NCI-H187 (cell line): ENCODE data around the gene MTR.
"Not testable (repeated sequence)": the region's sequence is repeated elsewhere in the genome, so short reads cannot be mapped to it uniquely, and the experiment has no call there.

Experiments used
- DNase-seq, 2 experiments: peaks; one replicate each; lab custom pipeline; 2025; lab: John Stamatoyannopoulos, UW

MTR gene

DNA sequence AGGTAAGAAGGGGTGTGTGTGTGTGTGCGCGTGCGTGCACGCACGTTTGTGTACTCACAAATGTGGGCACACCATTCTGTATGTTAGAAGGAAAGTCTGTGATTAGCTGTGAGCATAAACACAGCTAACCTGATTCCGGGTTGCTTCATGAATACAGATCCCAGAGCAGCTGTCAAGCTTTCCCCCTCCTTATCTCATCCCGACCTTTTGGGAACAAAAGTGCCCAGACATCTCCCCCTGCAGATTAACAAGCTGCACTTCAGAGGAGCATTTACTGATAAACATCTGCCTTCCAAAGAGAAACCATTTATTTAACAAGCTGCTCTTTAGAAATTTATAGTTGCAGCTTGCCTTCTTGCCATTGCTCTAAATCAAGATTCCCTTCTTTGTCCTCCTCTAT, 112.1 kb downstream of the MTR start:
- DNase-seq, result no peak

DNA sequence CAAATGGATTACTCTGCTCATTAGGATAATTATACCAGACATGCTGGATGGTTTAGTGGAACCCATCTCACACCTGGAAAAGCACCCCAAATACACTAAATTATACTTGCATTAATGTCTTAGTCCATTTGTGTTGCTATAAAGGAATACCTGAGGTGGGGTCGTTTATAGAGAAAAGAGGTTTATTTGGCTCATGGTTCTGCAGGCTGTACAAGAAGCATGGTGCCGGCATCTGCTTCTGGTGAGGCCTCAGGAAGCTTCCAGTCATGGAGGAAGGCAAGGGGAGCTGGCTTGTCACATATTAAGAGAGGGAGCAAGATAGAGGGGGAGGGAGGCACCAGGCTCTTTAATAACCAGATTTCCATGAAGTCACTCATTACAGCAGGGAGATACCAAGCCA, 113.6 kb downstream of the MTR start:
- DNase-seq, result no peak

DNA sequence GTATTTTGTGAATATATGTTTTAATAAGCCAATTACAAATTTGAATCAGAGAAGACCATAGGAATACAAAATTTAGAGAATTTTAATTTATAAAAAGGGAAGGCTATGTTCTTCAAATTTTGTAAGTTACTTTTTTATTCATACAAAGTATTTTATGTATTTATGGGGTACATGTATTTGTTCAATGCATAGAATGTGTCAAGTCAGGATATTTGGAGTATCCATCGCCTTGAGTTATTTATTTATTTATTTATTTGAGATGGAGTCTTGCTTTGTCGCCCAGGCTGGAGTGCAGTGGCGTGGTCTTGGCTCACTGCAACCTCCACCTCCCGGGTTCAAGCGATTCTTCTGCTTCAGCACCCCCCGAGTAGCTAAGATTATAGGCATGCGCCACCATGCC, 116.0 kb downstream of the MTR start:
- not testable (repeated sequence) for DNase-seq

DNA sequence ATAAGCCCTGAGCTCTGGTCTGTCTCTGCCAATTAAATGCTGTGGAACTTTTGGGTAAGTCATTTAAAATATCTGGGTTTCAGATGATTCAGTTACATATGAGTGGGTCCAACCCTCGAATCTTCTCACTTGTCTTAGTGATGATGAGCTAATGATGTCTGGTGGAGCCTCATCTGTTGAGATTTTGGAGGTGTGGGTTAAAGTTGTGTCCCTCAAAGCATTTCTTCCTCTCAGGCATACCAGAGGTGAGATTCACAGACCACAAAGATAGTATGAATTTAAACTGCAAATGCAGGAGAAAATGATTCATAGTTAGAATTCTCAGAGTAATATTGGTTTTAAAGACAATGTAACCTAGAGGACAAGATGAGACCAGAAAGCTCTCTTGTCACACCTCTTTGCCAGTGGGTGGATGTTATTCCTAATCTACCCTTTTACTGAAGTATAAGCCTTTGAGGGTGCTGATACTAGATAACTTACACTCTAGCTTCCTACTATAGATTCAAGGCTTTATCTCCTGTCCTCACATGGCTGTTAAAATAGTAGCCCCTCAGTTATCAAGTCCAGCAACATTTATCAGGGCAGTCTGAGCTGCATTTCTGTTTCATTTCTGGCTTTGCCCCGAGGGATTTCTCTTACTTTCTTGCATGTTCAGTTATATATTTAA, 118.4 kb downstream of the MTR start:
- no peak for DNase-seq

DNA sequence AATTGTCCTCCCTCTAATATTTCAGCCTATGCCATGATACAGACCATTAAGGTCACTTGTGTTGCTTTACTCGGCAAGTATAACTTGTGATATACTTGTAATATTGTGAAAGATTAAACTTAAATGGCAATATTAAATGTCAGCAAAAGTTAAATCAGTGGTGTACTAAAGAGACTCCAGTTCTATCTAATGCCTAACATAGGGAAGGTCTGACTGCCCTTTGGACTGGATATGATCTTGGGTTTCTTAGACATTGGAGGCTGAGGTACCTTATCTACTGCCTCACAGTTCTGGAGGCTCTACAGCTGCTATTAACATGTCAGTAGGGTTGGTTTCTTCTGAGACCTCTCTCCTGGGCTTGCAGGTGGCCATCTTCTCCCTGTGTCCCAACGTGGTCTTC, 119.3 kb downstream of the MTR start:
- DNase-seq, result no peak

DNA sequence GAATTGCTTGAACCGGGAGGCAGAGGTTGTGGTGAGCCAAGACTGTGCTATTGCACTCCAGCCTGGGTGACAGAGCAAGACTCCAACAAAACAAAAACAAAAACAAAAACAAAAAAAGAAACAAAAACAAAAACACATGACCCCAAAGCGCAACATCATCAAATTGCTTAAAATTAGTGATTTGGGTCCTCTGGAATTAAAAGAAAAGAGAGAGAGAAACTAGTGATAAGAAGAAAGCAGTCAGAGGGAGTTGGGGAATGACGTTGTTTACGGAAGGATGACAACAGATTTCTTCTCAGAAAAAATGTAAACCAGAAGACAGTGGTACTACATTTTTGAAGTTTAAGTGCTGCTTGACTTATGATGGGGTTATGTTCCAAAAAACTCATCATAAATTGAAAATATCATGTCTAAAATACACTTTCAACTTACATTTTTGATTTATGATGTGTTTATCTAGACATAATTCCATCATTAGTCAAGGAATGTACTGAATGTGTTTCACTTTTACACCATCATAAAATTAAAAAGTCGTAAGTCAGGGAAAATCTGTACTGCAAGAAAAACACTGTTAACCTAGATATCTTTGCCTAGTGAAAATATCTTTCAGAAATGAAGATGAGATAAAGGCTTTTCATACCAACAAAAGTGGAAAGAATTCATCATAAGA, 121.2 kb downstream of the MTR start:
- DNase-seq, result no peak

DNA sequence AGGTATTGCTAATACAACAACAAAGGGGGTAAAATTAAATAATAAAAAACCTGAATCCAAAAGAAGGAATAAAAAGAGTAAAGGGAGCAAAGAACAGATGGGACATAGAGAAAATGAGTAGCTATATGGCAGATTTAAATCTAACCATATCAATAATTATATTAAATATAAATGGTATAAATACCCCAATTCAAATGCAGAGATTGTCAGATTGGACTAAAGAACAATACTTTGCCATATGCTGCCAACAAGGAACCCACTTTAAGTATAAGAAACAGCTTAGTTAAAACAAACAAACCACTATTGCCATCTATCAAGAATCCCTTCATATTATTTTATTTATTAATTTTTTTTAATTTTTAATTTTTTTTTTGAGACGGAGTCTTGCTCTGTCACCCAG, 122.4 kb downstream of the MTR start:
- DNase-seq, result no peak

DNA sequence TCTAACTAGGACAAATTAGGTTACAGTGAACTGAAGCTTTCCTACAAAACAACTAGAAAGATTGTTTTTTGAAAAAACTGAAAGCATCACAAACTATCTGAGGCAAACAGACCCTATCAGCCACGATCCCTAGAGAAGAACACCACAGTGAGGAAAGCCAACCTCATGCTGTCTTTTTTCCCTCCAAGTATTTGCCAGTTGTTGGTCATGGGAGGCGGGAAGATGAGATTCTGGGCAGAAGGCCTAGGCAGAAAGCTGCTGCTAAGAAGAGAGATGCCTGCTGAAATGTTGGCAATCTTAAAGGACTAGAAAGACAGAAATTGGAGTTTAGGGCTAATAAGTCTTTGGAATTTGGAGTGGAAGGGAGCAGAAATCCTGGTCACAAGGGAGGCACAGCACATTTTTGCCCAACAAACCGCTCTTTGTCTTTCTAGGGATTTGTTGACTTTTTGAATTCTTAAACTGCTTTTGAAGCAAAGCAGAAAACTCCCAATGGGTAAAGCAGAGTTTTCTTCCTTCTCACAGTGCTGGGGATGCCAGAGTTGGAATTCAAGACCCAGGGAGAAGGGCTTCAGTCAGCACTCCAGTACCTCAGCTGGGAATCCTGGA, 125.3 kb downstream of the MTR start:
- no peak for DNase-seq

DNA sequence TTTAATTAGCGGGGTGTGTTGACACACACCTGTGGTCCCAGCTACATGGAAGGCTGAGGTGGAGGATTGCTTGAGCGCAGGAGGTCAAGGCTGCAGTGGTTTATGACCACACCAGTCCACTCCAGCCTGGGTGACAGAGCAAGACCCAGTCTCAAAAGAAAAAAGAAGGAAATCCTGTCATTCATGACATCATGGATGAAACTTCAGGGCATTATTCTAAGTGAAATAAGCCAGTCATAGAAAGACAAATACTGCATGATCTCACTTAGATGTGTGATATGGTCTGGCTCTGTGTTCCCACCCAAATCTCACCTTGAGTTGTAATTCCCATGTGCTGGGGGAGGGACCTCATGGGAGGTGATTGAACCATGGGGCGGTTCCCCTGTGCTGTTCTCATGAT, 126.5 kb downstream of the MTR start:
- no peak for DNase-seq

DNA sequence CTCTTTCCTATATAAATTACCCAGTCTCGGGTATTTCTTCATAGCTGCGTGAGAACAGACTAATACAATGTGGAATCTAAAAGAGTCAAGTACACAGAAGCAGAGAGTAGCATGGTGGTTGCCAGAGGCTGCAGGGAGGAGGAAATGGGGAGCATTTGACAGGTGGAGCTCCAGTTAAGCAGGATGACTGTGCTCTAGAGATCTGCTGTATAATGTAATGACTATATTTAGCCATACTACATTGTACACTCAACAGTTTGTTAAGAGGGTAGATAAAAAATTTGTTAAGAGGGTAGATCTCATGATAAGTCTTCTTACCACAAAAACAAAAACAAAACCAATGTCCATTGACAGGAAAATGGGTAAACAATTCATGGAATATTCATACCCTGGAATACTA, 127.1 kb downstream of the MTR start:
- no peak for DNase-seq

DNA sequence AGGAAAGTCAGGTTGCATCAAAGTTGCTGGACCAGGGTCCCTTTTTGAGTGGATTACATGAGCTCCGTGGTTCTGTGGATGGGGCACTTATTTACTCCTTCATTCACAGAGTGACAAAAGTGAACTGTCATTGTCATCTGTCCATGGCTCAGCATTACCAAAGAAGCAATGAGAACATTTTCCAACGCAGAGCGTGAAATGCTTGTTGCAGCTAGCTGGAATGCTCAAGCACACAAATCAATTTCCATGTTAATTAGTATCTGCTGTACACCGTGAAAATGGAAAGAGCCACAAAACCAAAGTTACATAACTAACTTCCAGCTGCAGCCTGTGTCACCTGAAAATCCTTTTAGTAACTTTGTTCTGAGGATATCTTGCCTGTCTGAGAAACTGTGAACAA, 130.3 kb downstream of the MTR start:
- DNase-seq, result no peak

DNA sequence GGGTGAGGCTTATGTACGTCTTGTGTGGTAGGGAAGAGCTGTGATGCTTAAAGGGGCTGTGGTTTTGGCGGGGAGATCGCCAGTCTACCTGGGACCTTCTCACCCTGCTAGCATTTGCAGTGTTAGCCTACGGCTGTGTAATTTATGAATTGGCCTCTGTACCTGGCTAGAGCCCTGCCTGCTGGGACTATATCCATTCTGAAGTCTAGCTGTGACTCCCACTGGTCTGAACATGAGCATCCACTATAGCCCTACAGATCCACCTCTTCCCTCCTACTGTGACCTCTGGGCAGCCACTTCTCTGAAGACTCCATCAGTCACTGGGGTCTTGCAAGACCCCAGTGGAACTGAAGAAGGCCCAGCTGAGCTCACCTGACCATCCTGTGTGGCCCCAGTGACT, 135.4 kb downstream of the MTR start:
- DNase-seq, result no peak

DNA sequence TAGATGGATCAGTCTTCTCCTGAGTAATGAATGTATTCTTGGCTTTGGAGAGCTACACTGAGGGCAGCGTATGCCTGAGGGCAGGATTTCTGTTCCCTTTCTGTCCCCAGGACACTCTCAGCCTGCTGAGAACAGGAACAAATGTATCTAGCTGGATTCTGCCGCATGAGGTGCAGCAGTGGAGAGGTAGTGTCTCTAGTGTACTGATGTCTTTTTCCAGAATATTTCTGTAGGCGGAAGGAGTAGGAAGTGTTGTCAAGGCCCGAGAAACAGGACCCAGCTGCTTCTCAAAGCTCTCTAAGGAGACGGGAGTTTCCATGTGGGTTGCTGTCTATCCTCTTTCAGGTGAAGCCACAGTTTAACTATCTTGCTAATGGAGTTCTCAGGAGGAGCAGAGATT, 143.7 kb downstream of the MTR start:
- DNase-seq, result no peak

DNA sequence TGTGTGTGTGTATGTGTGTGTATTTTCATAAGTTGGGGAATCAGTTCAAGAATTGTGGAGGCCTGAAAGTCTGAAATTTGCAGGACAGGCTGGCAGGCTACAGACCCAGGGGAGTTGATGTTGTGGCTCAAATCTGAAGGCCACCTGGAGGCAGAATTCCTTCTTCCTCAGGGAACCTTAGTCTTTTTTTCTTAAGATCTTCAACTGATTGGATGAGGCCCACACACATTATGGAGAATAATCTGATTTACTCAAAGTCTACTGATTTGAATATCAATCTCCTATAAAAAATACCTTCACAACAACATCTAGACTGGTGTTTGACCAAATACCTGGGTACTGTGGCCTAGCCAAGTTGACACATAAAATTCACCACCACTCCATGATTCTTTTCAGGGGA, 147.3 kb downstream of the MTR start:
- DNase-seq, result no peak

DNA sequence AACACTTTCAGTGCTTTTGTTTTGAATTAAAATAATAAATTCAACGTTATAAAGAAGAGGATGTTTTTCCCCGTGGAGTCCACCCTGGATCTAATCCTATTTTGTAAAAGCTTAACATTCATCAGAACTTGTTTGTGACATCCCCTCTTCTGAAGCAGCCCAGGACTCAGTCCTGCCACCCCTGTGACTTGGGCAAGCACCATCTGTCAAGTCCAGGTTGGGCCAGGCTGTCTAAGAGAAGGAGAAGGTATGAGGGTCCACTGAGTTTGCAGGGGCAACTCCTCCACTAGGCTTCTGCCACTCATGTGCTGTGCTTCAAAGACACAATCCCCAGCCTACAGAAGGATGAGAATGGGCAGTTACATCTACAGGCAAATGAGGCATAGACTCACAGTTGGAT, 149.5 kb downstream of the MTR start:
- no peak for DNase-seq

DNA sequence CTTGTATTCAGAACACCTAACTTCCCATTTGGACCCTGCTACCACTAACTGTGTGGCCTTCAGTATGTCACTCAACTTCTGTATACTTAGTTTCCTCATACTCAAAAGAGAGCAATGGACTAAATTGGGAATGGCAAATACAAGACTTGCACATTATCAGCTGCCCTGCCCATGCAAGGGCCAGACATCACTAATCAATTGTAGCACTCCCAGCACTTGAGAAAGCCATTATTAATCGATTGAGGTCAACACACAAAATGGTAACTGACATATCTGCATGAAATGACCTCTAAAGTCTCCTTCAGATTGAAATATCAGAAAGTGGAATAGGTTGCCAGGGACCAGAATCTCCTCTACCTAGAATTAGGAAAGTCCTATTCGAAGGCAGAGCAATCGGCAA, 149.9 kb downstream of the MTR start:
- DNase-seq, result no peak

DNA sequence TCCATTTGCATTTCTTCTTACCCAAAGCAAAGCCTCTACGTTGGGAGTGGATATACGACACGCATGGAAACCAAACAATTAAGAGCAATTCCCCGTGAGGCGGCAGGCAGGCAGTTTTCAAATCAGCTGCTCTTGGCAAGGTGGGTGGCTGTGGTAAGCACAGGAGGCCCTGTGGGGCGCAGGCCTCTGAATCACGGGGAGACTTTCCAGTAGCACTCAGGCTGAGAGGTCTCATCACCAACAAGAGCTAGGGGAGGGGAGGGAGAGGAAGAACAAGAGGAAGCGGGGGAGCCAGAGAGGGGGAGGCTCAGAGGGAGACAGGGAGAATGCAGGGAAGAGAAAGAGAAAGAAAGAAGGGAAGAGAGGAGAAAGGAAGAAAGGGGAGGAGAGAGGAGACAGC, 152.7 kb downstream of the MTR start:
- no peak for DNase-seq

DNA sequence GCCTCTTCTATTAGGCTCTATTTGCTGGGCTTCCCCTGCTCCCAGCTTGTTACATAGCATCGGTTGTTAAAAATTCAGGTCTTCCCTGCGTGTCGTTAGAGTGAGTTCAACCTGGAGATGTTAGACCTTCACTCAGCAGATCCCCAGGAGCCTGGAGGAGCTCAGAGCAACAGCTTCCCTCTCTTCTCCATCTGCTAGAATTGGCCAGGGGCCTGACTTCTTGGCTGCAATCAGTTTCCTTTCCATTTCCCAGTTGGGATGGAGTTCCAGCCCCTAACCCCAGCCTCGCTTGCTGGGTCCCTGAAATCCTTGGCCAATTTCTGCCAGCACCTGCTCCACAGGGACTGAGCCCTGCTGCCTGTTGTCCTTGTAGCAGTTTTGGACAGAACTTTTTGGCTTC, 153.3 kb downstream of the MTR start:
- no peak for DNase-seq

DNA sequence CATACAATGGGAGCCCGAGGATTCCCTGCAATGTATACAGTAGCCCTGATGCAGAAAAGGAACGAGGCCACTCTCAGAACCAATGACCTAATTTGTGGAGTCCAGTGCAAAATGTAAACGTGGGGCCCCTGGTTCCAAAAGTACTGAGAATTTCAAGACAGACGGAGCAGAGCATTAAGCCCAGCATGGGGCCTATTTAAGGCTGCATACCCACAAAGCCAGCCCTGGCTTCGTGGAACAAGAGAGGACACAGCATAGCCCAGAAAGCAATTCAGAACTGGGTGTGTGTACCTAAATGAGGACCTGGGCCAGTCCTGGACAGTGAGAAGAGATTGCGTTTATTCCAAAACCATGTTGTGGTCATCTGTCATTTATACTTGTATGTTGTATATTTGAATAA, 153.9 kb downstream of the MTR start:
- DNase-seq, result no peak

DNA sequence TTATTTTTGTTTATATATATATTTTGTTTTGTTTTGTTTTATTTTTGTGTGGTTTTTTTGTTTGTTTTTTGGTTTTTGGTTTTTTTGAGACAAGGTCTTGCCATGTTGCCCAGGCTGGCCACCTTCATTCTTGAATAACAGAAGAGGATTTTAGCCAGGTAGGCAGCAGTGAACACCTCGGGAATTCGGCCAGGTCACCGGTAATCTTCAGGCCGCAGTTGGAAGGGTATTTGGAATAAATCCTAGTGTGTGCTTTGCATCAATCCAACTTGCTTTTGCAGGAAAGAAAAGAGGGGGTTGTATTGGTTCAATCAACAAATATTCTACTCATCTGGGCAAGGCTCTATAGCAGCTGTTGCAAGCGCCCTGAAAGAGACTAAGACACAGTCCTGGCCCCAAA, 155.3 kb downstream of the MTR start:
- DNase-seq, result no peak

DNA sequence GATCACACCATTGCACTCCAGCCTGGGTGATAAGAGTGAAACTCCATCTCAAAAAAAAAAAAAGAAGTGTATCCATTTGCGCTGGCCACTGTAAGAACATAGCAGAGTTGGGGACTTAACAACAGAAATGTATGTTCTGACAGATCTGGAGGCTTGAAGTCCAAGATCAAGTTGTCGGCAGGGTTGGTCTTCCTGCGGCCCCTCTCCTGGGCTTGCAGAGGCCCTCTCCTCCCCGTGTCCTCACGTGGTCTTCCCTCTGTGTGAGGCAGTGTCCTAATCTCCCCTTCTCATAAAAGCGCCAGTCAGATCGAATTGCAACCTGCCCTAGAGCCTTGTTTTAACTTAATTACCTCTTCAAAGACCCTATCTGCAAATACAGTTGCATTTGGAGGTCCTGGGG, 156.6 kb downstream of the MTR start:
- no peak for DNase-seq

DNA sequence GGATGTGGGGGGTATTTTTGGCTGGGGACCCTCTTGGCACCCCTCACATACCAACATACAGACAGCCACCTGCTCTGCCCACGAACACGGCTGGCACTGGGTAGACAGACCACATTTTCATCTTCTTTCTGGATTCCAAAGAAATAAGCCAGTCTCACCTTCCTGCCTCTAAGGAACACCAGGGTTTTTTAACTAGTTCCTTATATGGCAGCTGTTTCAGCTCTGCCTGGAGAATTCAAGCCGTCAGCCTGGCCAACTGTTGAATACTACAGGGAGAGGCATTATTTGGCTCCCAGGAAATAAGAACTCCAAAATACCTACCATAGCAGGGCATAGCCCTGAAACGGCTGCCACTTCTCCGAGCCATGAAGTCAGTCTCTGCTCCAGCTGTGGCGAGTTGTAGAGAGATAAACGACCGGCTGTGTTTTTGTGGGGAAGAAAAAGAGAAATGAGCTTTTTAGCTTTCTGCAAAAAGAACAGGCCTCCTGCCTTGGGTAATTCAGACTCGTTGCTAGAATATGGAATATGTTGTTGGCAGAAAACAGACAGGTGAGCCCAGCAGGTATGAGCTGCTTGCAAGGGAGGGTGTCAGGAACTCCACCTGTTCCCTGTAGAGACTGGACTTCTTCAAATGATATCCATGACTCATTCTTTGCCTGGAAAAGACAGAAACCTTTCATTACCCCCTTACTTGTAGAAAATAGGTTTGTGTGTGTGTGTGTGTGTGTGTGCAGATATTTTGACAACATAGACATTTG, 157.3 kb downstream of the MTR start:
- DNase-seq, result no peak

DNA sequence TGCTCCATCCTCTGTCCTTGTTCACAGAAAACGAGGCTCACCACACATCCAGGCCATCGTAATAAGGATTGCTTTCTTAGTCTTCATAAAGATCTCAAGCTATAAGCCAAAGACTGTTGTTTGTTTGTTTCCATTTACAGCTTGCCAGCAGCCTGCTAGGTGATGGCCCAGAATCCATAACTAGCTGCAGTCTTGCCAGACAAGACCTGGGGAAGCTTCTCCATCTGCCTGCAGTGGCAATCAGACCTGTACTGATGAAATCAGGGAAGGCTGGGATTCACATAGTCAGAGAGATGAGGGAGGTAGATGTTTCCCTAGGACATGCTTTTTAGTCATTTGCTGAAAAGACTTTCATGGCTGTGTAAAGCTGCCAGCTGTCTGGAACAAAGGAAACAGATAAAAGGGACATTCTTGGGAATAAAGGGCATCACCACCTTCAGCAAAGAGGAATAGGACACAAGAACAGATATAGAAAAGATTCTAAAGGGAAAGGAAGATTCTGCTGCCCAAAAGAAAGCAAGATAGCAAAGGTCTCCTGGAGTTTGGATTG, 158.1 kb downstream of the MTR start:
- DNase-seq, result no peak
